OCI-LY7 (cell line): ENCODE results near the gene CANT1.

Source experiments
- CTCF ChIP-seq: fragments of 200-600 bp; sonication (generic); conservative IDR thresholded peaks from 2 replicates; pipeline ENCODE4 v1.5.1; 2014; ENCODE audit warnings: mild to moderate bottlenecking, antibody characterized with exemption, low read length, moderate library complexity, mixed read lengths
- EZH2phosphoT487 ChIP-seq: fragments of 200-600 bp; sonication (generic); IDR thresholded peaks from 2 replicates; pipeline ENCODE4 v1.6.1; 2018; ENCODE audit warnings: low read depth, borderline replicate concordance, mild to moderate bottlenecking, mixed run types, antibody characterized with exemption, low read length, moderate library complexity, mixed read lengths

DNA sequence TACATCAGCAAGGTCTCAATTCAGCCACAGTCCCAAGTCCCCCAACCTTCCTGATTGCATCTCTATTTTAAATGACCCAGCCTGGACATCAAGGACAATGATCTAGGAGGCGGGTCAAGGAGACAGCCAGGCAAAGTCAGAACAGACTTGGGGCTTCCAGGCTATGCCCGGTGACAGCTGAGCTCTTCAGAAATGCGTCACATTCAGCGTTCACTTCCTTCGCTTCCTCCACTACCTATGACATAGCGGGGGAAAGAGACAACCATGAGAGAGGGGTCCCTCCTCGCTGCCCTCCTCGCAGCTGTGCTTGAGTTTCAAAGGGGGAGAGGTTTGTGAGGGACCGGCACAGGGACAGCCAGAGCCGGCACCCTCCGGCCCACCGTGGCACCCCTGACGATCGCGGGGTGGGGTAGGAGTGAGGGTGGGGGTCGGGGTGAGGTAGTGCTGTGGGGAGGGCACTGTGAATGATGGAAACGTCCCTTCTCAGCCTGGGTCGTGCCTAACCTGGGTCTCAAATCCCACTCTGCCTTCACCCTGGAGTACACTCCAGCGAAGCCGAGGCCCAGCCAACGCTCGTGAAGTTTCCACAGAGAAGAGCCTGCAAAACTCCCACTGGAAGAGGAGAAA lies 17.5 kb downstream of the CANT1 start:
- TF ChIP-seq EZH2phosphoT487 (no peak), CTCF (no peak)
